Right renal pelvis (tissue), 4 donors: ENCODE results near the gene ATRIP. TPM values are rescaled to one million over a fixed set of nuclear protein-coding genes. Genes with fewer than 3 reads are reported as not detected.

Experiments
- DNase-seq, 4 donors: peaks; one replicate each; pipeline ENCODE4 v3.0.0-alpha.2; 2013; ENCODE audit warnings: low read depth in 4 of 4, low spot score in 3 of 4, missing footprints in 1 of 4
- polyA plus RNA-seq, 4 donors: library from polyadenylated mRNA; unstranded; fragments of 120-200 nt; gene quantifications; one replicate each; pipeline ENCODE4 v1.2.1, GENCODE V29; 2013; ENCODE audit not compliant: insufficient read length in 4 of 4

ATRIP gene
- polyA plus RNA-seq, 4 donors = 12.6 to 16.9 (median 14.5) TPM

GRCh38 chr3:48492461-48493202 lies 46.1 kb downstream of the ATRIP start:
- no peak for DNase-seq

DNA sequence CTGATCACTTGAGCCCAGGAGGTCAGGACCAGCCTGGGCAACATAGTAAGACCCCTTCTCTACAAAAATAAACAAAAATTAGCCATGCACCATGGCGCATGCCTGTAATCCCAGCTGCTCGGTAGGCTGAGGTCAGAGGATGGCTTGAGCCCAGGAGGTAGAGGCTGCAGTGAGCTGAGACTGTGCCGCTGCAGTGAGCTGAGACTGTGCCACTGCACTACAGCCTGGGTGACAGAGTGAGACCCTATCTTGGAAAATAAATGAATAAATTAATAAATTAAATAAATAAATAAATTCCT lies 46.6 kb downstream of the ATRIP start:
- DNase-seq = no peak

GRCh38 chr3:48500656-48501055 lies 54.1 kb downstream of the ATRIP start:
- no peak for DNase-seq

- DNase-seq = no peak
Measured at GRCh38 chr3:48501196-48501595, 54.7 kb downstream of the ATRIP start.

GRCh38 chr3:48502121-48502520 lies 55.6 kb downstream of the ATRIP start:
- no peak for DNase-seq

GRCh38 chr3:48502728-48503168 lies 56.2 kb downstream of the ATRIP start:
- DNase-seq = no peak

DNA sequence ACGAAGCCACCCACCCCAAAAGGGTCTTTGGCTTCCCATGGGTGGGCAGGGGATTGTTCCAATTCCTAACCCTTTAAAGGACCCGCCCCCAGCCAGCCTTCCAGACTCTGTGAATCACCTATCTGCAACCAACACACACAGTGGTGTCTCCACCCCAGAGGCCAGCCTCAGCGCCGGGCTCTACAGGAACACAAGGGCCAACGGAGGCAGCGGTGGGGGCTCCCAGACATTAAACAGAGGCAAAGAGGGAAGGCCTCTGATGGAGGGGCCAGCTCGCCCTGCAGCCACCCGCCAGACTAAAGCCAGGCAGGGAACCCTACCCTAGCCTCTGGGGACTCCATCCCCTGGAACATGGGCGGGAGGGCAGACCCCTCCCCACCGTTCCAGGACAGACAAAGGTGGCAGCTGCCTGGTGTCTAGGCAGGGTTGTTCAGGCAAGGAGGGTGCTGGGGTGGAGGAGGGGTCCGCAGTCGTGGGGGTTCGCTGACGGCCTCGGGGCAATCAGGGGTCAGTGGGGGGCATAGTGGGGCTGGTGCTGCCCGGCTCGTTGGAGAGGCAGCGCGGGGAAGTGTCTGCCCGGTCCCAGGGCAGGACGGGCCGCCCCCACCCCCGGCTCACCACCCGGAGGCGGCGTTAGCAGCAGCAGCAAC lies 57.0 kb downstream of the ATRIP start:
- no peak for DNase-seq

- DNase-seq = peak in 2 of 4 donors; percentile 22 to 45
Measured at GRCh38 chr3:48504051-48504946, 57.8 kb downstream of the ATRIP start, which contains the start of gene SHISA5. Gene SHISA5, minus strand, starts transcription at chr3:48504174. Its CDS starts 80 bp downstream, at chr3:48504094.

DNA sequence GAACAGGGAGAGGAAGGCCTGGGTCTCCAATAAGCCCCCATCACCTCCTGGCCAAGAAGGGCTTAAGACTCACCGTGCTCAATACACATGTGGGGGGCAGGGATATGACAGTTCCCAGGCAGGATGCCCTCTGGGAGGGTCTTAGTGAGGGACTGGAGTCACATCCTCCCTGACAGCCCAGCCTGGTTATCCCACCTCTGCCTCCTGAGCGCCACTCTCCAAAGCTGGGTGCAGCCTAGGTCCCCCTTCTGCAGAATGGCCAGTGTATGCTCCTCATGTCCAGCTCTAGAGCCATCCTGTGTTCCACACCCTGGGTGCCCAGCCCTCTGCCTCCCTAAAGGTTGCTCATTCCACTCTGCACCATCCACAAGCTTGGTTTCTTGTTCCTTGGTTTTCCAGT lies 58.6 kb downstream of the ATRIP start:
- no peak for DNase-seq

DNA sequence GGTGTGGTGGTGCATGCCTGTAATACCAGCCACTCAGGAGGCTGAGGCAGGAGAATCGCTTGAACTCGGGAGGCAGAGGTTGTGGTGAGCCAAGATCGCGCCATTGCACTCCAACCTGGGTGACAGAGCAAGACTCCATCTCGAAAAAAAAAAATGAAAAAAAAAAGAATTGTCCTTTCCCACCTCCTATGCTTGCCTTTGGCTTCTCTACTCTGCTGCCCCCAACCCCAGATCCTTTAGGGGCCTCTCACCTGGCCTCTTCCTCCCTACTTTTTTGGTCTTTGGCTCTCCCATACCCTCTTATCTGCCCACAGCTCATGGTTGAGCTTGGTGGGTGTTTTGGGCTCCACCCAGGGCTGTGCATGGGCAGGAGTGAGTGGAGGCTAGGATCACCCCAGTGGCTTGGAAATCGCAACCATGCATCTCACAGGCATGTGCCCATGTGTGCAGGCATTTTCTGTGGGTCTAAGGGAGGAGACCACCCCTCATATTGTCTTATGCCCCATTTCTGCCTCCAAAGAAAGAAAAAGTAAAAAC lies 59.5 kb downstream of the ATRIP start:
- no peak for DNase-seq

DNA sequence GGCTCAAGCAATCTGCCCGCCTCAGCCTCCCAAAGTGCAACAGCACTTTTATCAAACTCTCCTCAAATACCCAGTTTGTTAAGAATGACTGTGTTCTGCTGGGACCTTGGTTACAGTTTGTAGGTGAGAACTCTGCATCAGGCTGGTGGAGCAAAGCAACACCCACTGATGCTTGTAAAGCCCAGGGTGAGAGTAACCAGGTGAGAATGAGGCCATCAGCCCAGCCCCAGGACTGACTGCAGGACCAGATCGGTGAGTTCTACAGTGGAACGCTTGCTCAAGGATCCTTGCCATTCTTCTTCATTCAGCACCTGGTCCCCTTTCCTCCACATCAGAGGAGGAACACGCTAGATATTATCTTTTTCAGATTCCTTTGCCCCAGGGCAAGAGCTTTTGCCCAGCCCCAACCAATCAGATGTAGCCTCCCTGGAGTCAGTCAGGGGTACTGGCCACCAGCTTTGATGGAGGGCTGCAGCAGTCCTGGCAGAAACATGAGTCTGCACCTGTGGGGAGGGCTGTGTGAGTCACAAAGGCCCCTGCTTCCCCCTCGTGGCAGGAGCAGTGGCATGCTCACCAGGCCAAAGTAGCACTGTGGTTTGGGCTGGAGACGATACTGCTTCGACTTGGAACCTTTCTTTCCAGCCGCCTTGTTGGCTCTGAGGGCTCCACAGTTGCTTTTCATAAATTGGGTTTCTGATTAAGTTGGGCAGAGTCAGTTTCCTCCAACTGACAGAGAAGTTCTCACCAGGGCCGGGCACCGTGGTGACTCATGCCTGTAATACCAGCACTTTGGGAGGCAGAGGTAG lies 60.9 kb downstream of the ATRIP start:
- DNase-seq = peak in 2 of 4 donors; percentile 28 to 32

DNA sequence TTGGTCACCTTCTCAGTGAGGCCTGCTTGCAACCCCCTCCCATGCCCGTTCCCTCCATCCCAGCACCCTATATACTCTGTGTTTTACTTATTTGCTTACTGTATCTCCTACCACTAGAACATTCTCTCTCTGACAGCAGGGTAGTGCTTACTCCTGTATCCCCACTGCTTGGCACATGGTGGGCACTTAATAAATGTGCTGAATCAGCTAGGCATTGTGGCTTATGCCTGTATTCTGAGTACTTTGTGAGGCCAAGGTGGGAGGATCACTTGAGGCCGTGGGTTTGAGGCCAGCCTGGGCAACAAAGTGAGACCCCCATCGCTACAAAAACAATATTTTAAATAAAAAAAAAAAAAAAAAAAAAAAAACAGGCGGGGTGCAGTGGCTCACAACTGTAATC lies 65.0 kb downstream of the ATRIP start:
- DNase-seq = no peak

GRCh38 chr3:48514431-48515227 lies 68.1 kb downstream of the ATRIP start:
- DNase-seq = no peak

Other genes with a start within 250 kb of the ATRIP start
- gene CAMP, start 223.2 kb upstream of the ATRIP start, polyA plus RNA-seq = 1 to 10 TPM in 2 of 4 donors, under 1 TPM in 1, not detected in 1; 0.39 to 1.3 (median 1.0) TPM
- gene ZNF589, start 205.6 kb upstream of the ATRIP start, polyA plus RNA-seq = 10 to 100 TPM; 14.4 to 16.0 (median 15.6) TPM
- gene NME6, start 145.4 kb upstream of the ATRIP start, polyA plus RNA-seq = 10 to 100 TPM; 27.6 to 30.3 (median 29.8) TPM
- under 1 TPM in 1 of 4 donors, not detected in 3; 0.32 TPM for gene SPINK8, start 113.1 kb upstream of the ATRIP start, polyA plus RNA-seq
- under 1 TPM; 0.33 to 0.56 (median 0.41) TPM for gene FBXW12, start 74.5 kb upstream of the ATRIP start, polyA plus RNA-seq
- gene PLXNB1, start 16.7 kb upstream of the ATRIP start, polyA plus RNA-seq = 100 to 1,000 TPM; 163 to 236 (median 188) TPM
- gene CCDC51, start 6.6 kb upstream of the ATRIP start, polyA plus RNA-seq = 10 to 100 TPM; 25.2 to 29.7 (median 27.8) TPM
- 100 to 1,000 TPM; 293 to 334 (median 315) TPM for gene TMA7, start 6.5 kb upstream of the ATRIP start, polyA plus RNA-seq
- gene SHISA5, start 57.4 kb downstream of the ATRIP start, polyA plus RNA-seq = 100 to 1,000 TPM; 111 to 120 (median 112) TPM
- gene PFKFB4, start 110.1 kb downstream of the ATRIP start, polyA plus RNA-seq = 1 to 10 TPM; 3.9 to 5.4 (median 4.9) TPM
- gene UCN2, start 117.0 kb downstream of the ATRIP start, polyA plus RNA-seq = under 1 TPM; 0.19 to 0.66 (median 0.57) TPM
- gene COL7A1, start 148.6 kb downstream of the ATRIP start, polyA plus RNA-seq = 10 to 100 TPM; 17.3 to 18.3 (median 17.8) TPM
- 100 to 1,000 TPM; 262 to 323 (median 276) TPM for gene UQCRC1, start 162.9 kb downstream of the ATRIP start, polyA plus RNA-seq
- gene TMEM89, start 175.0 kb downstream of the ATRIP start, polyA plus RNA-seq = under 1 TPM in 1 of 4 donors, not detected in 3; 0.21 TPM
- 10 to 100 TPM; 20.7 to 30.9 (median 23.1) TPM for gene SLC26A6, start 188.7 kb downstream of the ATRIP start, polyA plus RNA-seq
- 1 to 10 TPM in 3 of 4 donors, under 1 TPM in 1; 0.96 to 1.4 (median 1.1) TPM for gene CELSR3, start 216.1 kb downstream of the ATRIP start, polyA plus RNA-seq
- gene NCKIPSD, start 239.2 kb downstream of the ATRIP start, polyA plus RNA-seq = 10 to 100 TPM; 13.8 to 22.2 (median 18.0) TPM